A549 (cell line): ENCODE measurements around the gene SLC35A4. TPM values are rescaled to one million over a fixed set of nuclear protein-coding genes. Genes with fewer than 3 reads are reported as not detected.
A peak's percentile ranks its signal among the peaks of the same experiment; 100 is the strongest.

Experiments used
- ATAC-seq, 2 experiments: fragments of 200-7000 bp in 1 of 2; fragments of >200 bp in 1 of 2; cut with Nextera tagmentation in 1 of 2; cut with Tn5 transposase in 1 of 2; 3 replicates each; pipeline versions ENCODE4 v1.8.0 to v1.9.1; 2018 to 2020; ENCODE audit warnings: mild to moderate bottlenecking in 1 of 2, moderate library complexity in 1 of 2
- CTCF ChIA-PET: fragments of 300-600 bp; sonication (Branson Sonifier 250); formaldehyde crosslinking; extraction: SDS; loops from one replicate; lab custom pipeline; 2021; ENCODE audit warnings: antibody characterized with exemption, inconsistent platforms; lab: Yijun Ruan, JAX
- POLR2A ChIA-PET: fragments of 350-600 bp; formaldehyde crosslinking; extraction: SDS; loops from one replicate; lab custom pipeline; 2021; ENCODE audit warnings: antibody characterized with exemption, inconsistent platforms; lab: Yijun Ruan, JAX
- DNase-seq, 2 experiments: peaks; one replicate each; pipeline versions ENCODE4 v3.0.0 to v3.0.0-alpha.2; 2011 to 2016; ENCODE audit warnings: low read depth in 1 of 2, low spot score in 1 of 2
- FAIRE-seq: peaks from 2 replicates; lab custom pipeline; 2011; peaks lifted over from hg19 to GRCh38; lab: Jason Lieb, UNC
- H3K27ac ChIP-seq, 2 experiments: fragments of >200 bp; sonication (Bioruptor Twin); formaldehyde crosslinking; 3 replicates each; pipeline ENCODE4 v1.5.1; 2016 to 2017
- H3K4me1 ChIP-seq: fragments of >200 bp; sonication (Bioruptor Twin); formaldehyde crosslinking; 3 replicates; pipeline ENCODE4 v1.6.1; 2016
- H3K4me2 ChIP-seq: fragments of >200 bp; sonication (Bioruptor Twin); formaldehyde crosslinking; 3 replicates; pipeline ENCODE4 v1.6.1; 2016
- H3K4me3 ChIP-seq: fragments of >200 bp; sonication (Bioruptor Twin); formaldehyde crosslinking; 3 replicates; pipeline ENCODE4 v1.5.1; 2016
- H3K9me3 ChIP-seq: fragments of >200 bp; sonication (Bioruptor Twin); formaldehyde crosslinking; 3 replicates; pipeline ENCODE4 v1.6.1; 2016
- BHLHE40 ChIP-seq: IDR thresholded peaks from 2 replicates; pipeline ENCODE4 v1.6.1; 2012; ENCODE audit warnings: low read depth, low read length, inconsistent platforms
- CHD2 ChIP-seq: fragments of 150-350 bp; IDR thresholded peaks from 2 replicates; pipeline ENCODE4 v1.6.1; 2014; ENCODE audit warnings: low read length; ENCODE audit not compliant: partially characterized antibody
- CHD4 ChIP-seq: fragments of 200-600 bp; sonication (generic); IDR thresholded peaks from 2 replicates; pipeline ENCODE4 v1.6.1; 2016; ENCODE audit warnings: antibody characterized with exemption, mild to moderate bottlenecking, borderline replicate concordance
- EHF ChIP-seq: fragments of 250-450 bp; sonication (Bioruptor Pico); IDR thresholded peaks from 2 replicates; pipeline ENCODE4 v1.5.0; 2020; ENCODE audit warnings: mild to moderate bottlenecking
- EHMT2 ChIP-seq: fragments of 200-600 bp; sonication (generic); IDR thresholded peaks from 2 replicates; pipeline ENCODE4 v1.6.1; 2016; ENCODE audit warnings: antibody characterized with exemption, low read depth, mild to moderate bottlenecking, moderate library complexity
- FOSL2 ChIP-seq, 2 experiments: fragments of 450-650 bp in 1 of 2; fragments of >200 bp in 1 of 2; sonication (Bioruptor Twin) in 1 of 2; formaldehyde crosslinking; IDR thresholded peaks; 2 replicates each; pipeline versions ENCODE4 v1.5.0 to v1.6.1; 2016 to 2020; ENCODE audit warnings: mild to moderate bottlenecking in 1 of 2, moderate library complexity in 1 of 2
- FOXS1 ChIP-seq: fragments of 250-450 bp; sonication (Bioruptor Pico); IDR thresholded peaks from 2 replicates; pipeline ENCODE4 v1.5.0; 2020; ENCODE audit warnings: mild to moderate bottlenecking, moderate library complexity
- GATA3 ChIP-seq: IDR thresholded peaks from 2 replicates; pipeline ENCODE4 v1.6.1; 2012; ENCODE audit warnings: borderline replicate concordance
- HOXB5 ChIP-seq: fragments of 250-450 bp; sonication (Bioruptor Pico); IDR thresholded peaks from 2 replicates; pipeline ENCODE4 v1.5.0; 2020; ENCODE audit warnings: mild to moderate bottlenecking, moderate library complexity
- KDM1A ChIP-seq: fragments of 200-600 bp; sonication (generic); IDR thresholded peaks from 2 replicates; pipeline ENCODE4 v1.6.1; 2016; ENCODE audit warnings: low read depth, mild to moderate bottlenecking
- KDM5A ChIP-seq: fragments of 200-600 bp; sonication (generic); IDR thresholded peaks from 2 replicates; pipeline ENCODE4 v1.6.1; 2016; ENCODE audit warnings: antibody characterized with exemption, mild to moderate bottlenecking
- MAZ ChIP-seq: fragments of 150-350 bp; IDR thresholded peaks from 2 replicates; pipeline ENCODE4 v1.6.1; 2014; ENCODE audit warnings: antibody characterized with exemption, low read depth, low read length, borderline replicate concordance
- MYC ChIP-seq: IDR thresholded peaks from 2 replicates; pipeline ENCODE4 v1.6.1; 2012; ENCODE audit warnings: mild to moderate bottlenecking, inconsistent platforms, low read length, improper control_type of control experiment, borderline replicate concordance
- NPAS2 ChIP-seq: fragments of 250-450 bp; sonication (Bioruptor Pico); IDR thresholded peaks from 2 replicates; pipeline ENCODE4 v1.8.0; 2022; ENCODE audit warnings: mild to moderate bottlenecking, moderate library complexity, borderline replicate concordance
- NR3C1 ChIP-seq: fragments of >200 bp; sonication (Bioruptor Twin); formaldehyde crosslinking; IDR thresholded peaks from 3 replicates; pipeline ENCODE4 v1.6.1; 2017
- POLR2AphosphoS2 ChIP-seq: conservative IDR thresholded peaks from 2 replicates; pipeline ENCODE4 v1.6.1; 2012; ENCODE audit warnings: low read length, improper control_type of control experiment, inconsistent platforms
- RCOR1 ChIP-seq: fragments of 150-350 bp; IDR thresholded peaks from 2 replicates; pipeline ENCODE4 v1.6.1; 2014; ENCODE audit warnings: antibody characterized with exemption, low read length, low read depth
- TP53 ChIP-seq: fragments of 250-450 bp; sonication (Bioruptor Pico); IDR thresholded peaks from 2 replicates; pipeline ENCODE4 v1.5.0; 2021; ENCODE audit warnings: mild to moderate bottlenecking, moderate library complexity
- ZC3H11A ChIP-seq: fragments of 450-650 bp; IDR thresholded peaks from 2 replicates; pipeline ENCODE4 v1.6.1; 2014; ENCODE audit warnings: antibody characterized with exemption, mild to moderate bottlenecking
- ZFP36 ChIP-seq: fragments of 450-650 bp; IDR thresholded peaks from 2 replicates; pipeline ENCODE4 v1.6.1; 2014; ENCODE audit warnings: borderline replicate concordance; ENCODE audit not compliant: partially characterized antibody
- WGBS: methylation state at CpG from one replicate; pipeline ENCODE4 v1.1.6; 2017; ENCODE audit errors: missing lambda C conversion rate; 5-methylcytosine and 5-hydroxymethylcytosine counted together
- polyA plus RNA-seq, 4 experiments: library from polyadenylated mRNA; depleted of rRNA in 3 of 4; stranded (reverse); fragments of >200 nt; fragmentation: RNase III in 1 of 4; extraction: RNeasy Plus Mini Kit Qiagen cat#74134 plus additional on column Dnase treatment in 1 of 4; gene quantifications; 2 replicates in 3 of 4; 3 replicates in 1 of 4; pipeline ENCODE4 v1.2.3, GENCODE V29; 2011 to 2017
- TF ChIP-seq, protein P1 (sequence below): IDR thresholded peaks from 2 replicates; pipeline ENCODE4 v1.6.1; 2012
- TF ChIP-seq, protein P2 (sequence below): fragments of >200 bp; sonication (Bioruptor Twin); formaldehyde crosslinking; IDR thresholded peaks from 3 replicates; pipeline ENCODE4 v1.5.1; 2016
- TF ChIP-seq, protein P3 (sequence below): IDR thresholded peaks from 2 replicates; pipeline ENCODE4 v1.6.1; 2012
- TF ChIP-seq, protein P4 (sequence below): fragments of 250-450 bp; sonication (Bioruptor Pico); IDR thresholded peaks from 2 replicates; pipeline ENCODE4 v1.5.0; 2021; ENCODE audit warnings: mild to moderate bottlenecking, moderate library complexity, borderline replicate concordance
- TF ChIP-seq, protein P5 (sequence below): fragments of 200-600 bp; sonication (generic); IDR thresholded peaks from 2 replicates; pipeline ENCODE4 v1.6.1; 2016; ENCODE audit warnings: antibody characterized with exemption, mild to moderate bottlenecking, moderate library complexity

The SLC35A4 gene
- polyA plus RNA-seq, 2 of the 4 experiments (the other 2 are of a cell fraction), result 65.6 to 79.5 TPM

DNA sequence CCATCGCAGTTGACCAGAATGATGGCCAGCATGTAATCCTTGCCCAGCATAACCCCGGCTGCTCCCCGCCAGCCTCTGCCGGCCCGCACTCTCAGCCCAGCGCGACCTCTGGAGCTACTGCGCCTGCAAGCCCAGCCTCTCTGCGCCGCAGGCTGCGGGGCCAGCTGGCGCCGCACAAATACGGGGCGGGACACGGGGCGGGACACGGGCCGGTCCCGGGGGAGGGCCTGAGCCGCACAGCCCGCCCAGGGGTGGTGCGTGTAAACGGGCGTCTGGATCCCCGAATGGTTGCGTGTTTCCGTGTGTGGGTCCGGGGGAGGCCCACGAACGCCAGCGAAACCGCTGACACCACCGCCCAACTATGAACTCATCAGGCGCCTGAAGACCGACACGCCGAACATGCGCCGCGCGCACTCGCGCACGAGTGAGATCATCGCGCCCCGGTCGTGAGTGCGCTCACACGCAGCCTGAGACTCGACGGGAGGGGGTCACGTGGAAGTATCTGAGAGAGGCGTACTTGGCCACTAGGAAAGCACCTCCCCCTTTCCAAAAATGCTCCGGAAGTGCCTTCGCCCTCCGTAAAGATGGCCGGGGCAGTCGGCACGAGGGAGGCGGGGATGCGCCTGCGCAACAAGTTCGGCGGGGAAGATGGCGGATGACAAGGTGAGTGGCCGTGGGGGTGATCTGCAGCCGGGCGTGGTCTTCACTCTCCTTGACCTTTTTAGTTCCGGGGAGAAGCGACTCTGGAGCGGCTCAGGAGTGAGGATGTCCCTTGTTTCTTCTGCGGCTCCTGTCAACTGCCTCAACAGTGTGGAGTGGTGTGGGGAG is at the start of gene SLC35A4, which contains the start of gene APBB3 (continued):
- TF ChIP-seq EHMT2 (no peak), HOXB5 (0 out of 2 replicates have a peak, but pooled peaks have one; percentile 40), POLR2AphosphoS2 (no peak), EHF (0 out of 2 replicates have a peak, but pooled peaks have one; percentile 55), FOXS1 (CRISPR knock-in tag) (no peak)
- TF ChIP-seq, protein P1, sequence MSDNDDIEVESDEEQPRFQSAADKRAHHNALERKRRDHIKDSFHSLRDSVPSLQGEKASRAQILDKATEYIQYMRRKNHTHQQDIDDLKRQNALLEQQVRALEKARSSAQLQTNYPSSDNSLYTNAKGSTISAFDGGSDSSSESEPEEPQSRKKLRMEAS, result peak; percentile 98
- TF ChIP-seq, protein P2, sequence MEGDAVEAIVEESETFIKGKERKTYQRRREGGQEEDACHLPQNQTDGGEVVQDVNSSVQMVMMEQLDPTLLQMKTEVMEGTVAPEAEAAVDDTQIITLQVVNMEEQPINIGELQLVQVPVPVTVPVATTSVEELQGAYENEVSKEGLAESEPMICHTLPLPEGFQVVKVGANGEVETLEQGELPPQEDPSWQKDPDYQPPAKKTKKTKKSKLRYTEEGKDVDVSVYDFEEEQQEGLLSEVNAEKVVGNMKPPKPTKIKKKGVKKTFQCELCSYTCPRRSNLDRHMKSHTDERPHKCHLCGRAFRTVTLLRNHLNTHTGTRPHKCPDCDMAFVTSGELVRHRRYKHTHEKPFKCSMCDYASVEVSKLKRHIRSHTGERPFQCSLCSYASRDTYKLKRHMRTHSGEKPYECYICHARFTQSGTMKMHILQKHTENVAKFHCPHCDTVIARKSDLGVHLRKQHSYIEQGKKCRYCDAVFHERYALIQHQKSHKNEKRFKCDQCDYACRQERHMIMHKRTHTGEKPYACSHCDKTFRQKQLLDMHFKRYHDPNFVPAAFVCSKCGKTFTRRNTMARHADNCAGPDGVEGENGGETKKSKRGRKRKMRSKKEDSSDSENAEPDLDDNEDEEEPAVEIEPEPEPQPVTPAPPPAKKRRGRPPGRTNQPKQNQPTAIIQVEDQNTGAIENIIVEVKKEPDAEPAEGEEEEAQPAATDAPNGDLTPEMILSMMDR, result no peak
- TF ChIP-seq, protein P3, sequence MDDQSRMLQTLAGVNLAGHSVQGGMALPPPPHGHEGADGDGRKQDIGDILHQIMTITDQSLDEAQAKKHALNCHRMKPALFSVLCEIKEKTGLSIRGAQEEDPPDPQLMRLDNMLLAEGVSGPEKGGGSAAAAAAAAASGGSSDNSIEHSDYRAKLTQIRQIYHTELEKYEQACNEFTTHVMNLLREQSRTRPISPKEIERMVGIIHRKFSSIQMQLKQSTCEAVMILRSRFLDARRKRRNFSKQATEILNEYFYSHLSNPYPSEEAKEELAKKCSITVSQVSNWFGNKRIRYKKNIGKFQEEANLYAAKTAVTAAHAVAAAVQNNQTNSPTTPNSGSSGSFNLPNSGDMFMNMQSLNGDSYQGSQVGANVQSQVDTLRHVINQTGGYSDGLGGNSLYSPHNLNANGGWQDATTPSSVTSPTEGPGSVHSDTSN, result peak; percentile 47
- TF ChIP-seq, all 56 proteins: peak for 18

DNA sequence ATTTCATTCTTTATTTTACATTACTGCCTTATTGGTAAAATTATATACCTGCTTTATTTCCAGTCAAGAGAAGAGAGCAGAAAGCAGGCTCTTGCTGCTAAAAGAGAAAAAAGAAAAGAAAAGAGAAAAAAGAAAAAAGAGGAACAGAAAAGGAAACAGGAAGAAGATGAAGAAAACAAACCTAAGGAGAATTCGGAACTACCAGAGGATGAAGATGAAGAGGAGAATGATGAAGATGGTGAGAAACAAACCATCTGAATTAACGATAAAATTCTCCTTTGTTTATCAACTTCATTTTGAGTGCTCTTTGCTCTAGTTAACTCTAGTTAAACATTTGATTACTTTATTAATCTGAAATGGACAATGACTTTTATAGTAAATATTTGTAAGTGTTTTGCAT is 40.6 kb upstream of the SLC35A4 start:
- ATAC-seq (no peak), FAIRE-seq (no peak), DNase-seq (no peak)
- ChIA-PET POLR2A (no interaction called here), CTCF (no interaction called here)
- 82% methylated on average over 2 of the region's 2 CpGs for WGBS
- no peak overlapping the region for H3K4me2 ChIP-seq
- no peak overlapping the region for H3K4me3 ChIP-seq
- H3K4me1 ChIP-seq, result no peaks in the 10 kb centered on the region
- TF ChIP-seq RCOR1 (no peak), KDM1A (no peak)
- no peak overlapping the region for H3K27ac ChIP-seq
- H3K9me3 ChIP-seq, result no peaks in the 10 kb centered on the region

DNA sequence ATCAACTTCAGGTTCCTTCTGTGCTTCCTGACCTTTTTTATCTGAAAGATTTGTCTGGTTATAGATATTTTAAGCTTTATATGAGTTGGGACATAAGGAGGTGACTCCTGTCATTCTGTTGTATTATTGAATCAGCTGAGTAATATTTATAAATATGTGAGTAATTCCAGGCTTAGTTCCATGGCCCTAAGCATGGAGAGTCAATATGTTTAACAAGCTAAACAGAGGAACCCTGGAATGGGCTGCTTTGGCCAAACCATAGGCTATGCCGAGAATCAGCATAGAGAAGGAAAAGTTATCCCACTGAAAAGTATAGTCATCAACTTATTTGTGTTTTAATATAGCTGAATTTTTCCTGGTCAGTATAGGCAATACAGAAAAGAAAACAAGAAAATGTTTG is 24.4 kb upstream of the SLC35A4 start:
- no peak overlapping the region for H3K4me3 ChIP-seq
- POLR2A ChIA-PET, result interaction anchor here (0.7 kb wide), 1 partner anchor 17 kb away, joined by 3 read pairs; the partner anchor contains the start of gene SRA1
- no peak for TF ChIP-seq NR3C1
- TF ChIP-seq BHLHE40, result no peak
- TF ChIP-seq CHD2, result no peak
- no peak for TF ChIP-seq KDM5A
- TF ChIP-seq ZFP36, result no peak
- no peak for TF ChIP-seq ZC3H11A
- no peak for TF ChIP-seq MAZ
- no peak for TF ChIP-seq FOSL2 (IDR thresholded peaks at IDR 0.05)
- TF ChIP-seq FOSL2 (CRISPR knock-in tag; IDR thresholded peaks at IDR 0.05), result no peak
- no peak for TF ChIP-seq TP53
- no peak for TF ChIP-seq KDM1A
- no peak for TF ChIP-seq GATA3
- TF ChIP-seq RCOR1, result no peak
- TF ChIP-seq, protein P4, sequence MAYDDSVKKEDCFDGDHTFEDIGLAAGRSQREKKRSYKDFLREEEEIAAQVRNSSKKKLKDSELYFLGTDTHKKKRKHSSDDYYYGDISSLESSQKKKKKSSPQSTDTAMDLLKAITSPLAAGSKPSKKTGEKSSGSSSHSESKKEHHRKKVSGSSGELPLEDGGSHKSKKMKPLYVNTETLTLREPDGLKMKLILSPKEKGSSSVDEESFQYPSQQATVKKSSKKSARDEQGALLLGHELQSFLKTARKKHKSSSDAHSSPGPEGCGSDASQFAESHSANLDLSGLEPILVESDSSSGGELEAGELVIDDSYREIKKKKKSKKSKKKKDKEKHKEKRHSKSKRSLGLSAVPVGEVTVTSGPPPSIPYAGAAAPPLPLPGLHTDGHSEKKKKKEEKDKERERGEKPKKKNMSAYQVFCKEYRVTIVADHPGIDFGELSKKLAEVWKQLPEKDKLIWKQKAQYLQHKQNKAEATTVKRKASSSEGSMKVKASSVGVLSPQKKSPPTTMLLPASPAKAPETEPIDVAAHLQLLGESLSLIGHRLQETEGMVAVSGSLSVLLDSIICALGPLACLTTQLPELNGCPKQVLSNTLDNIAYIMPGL (CRISPR knock-in tag), result no peak
- TF ChIP-seq, protein P5, sequence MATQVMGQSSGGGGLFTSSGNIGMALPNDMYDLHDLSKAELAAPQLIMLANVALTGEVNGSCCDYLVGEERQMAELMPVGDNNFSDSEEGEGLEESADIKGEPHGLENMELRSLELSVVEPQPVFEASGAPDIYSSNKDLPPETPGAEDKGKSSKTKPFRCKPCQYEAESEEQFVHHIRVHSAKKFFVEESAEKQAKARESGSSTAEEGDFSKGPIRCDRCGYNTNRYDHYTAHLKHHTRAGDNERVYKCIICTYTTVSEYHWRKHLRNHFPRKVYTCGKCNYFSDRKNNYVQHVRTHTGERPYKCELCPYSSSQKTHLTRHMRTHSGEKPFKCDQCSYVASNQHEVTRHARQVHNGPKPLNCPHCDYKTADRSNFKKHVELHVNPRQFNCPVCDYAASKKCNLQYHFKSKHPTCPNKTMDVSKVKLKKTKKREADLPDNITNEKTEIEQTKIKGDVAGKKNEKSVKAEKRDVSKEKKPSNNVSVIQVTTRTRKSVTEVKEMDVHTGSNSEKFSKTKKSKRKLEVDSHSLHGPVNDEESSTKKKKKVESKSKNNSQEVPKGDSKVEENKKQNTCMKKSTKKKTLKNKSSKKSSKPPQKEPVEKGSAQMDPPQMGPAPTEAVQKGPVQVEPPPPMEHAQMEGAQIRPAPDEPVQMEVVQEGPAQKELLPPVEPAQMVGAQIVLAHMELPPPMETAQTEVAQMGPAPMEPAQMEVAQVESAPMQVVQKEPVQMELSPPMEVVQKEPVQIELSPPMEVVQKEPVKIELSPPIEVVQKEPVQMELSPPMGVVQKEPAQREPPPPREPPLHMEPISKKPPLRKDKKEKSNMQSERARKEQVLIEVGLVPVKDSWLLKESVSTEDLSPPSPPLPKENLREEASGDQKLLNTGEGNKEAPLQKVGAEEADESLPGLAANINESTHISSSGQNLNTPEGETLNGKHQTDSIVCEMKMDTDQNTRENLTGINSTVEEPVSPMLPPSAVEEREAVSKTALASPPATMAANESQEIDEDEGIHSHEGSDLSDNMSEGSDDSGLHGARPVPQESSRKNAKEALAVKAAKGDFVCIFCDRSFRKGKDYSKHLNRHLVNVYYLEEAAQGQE, result no peak
- TF ChIP-seq CHD4, result no peak
- no peak for TF ChIP-seq MYC
- no peak for TF ChIP-seq NPAS2
- WGBS, result 82% methylated on average over 1 of the region's 1 CpG
- H3K4me1 ChIP-seq, result no peaks in the 10 kb centered on the region
- no peak for ATAC-seq
- H3K4me2 ChIP-seq, result no peak overlapping the region
- H3K27ac ChIP-seq, result no peak overlapping the region
- H3K9me3 ChIP-seq, result no peaks in the 10 kb centered on the region
- no peak for FAIRE-seq
- no peak for DNase-seq
- CTCF ChIA-PET, result no interaction called here
